DMS53 (cell line): ENCODE measurements around the gene TTYH2.
"Not testable (repeated sequence)": the region's sequence is repeated elsewhere in the genome, so short reads cannot be mapped to it uniquely, and the experiment has no call there.

Experiments
- DNase-seq: peaks from one replicate; lab custom pipeline; 2025; lab: John Stamatoyannopoulos, UW

The TTYH2 gene, protein sequence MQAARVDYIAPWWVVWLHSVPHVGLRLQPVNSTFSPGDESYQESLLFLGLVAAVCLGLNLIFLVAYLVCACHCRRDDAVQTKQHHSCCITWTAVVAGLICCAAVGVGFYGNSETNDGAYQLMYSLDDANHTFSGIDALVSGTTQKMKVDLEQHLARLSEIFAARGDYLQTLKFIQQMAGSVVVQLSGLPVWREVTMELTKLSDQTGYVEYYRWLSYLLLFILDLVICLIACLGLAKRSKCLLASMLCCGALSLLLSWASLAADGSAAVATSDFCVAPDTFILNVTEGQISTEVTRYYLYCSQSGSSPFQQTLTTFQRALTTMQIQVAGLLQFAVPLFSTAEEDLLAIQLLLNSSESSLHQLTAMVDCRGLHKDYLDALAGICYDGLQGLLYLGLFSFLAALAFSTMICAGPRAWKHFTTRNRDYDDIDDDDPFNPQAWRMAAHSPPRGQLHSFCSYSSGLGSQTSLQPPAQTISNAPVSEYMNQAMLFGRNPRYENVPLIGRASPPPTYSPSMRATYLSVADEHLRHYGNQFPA

DNA sequence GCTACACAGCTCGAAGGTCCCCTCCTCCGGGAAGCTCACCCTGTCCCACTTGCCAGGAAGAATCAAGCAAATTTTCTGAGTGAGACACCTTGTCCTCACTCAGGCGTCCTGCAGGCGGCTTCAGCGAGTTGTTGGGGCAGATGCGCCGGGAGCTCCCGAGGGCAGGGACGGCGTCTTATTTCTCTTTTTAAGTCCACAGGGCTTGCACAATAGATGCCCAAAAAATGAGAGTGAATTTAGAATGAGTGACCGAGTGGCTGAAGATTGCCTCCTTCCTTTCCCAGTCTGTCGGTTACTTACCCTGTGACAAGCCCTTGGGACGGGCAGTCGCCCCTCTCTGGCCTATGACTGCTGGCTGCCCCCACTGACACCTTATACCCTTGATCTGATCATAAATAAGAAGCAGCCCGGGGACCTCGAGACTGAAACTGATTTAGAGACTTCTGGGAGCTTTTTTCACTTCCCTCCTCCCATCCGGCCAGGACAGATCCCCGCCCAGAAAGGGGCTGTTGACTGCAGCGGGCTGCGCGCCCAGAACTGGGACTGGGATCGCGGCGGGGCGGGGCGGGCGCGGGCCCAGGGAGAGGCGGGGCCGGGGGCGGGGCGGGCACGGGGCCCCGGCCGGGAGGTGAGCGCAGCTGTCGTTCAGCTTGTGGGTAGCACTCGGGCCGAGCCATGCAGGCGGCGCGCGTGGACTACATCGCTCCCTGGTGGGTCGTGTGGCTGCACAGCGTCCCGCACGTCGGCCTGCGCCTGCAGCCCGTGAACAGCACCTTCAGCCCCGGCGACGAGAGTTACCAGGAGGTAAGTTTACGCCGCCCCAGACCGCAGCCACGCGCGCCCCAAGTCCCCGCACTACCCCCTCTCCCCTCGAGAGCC lies at the start of gene TTYH2:
Gene TTYH2 (plus strand): TSS at position 659 of the 879 bp plus-strand sequence. CDS start 17 bp downstream, at position 676.
- DNase-seq, result peak; percentile 94

DNA sequence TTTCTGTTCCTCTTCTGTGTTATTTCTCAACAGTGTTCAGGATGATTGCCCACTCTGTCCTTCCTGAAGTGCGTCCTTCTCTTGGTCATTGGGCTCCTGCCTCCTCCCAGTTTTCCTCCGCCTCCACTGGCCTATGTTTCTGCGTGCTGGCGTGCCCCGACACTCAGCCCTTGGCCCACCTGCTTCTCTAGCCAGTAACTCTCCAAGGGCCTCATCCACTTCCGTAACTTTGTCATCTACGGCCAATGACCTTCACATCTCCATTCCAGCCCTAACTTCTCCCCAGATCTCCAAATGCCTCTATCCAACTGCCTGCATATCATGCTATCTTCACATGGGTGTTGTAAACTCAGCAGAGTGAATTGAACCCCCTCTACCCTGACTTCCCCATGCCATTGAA lies 49.5 kb upstream of the TTYH2 start:
- no peak for DNase-seq

DNA sequence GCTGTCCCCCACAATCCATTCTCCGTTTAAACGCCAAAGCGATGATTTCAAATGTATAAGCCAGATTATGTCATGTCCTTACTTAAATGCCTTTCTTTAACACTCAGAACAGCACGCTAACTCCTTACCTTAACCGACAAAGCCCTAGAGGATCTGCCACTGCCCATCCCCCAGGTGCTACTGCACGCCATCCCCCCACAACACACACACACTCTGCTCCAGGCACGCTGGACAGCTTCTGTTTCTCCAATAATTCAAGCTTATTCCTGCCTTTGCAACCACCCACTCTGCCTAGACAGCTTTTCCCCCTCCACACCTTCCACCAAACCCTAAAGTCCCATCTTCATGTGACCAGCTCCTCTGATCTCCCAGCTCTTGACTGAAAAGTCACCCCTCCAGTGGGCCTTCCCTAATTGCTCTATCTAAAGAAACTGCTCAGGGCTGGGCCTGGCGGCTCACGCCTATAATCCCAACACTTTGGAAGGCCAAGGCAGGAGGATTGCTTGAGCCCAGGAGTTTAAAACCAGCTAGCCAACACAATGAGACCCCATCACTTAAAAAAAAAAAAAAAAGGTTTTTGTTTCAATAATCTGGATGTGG lies 48.8 kb upstream of the TTYH2 start:
- DNase-seq, result no peak

DNA sequence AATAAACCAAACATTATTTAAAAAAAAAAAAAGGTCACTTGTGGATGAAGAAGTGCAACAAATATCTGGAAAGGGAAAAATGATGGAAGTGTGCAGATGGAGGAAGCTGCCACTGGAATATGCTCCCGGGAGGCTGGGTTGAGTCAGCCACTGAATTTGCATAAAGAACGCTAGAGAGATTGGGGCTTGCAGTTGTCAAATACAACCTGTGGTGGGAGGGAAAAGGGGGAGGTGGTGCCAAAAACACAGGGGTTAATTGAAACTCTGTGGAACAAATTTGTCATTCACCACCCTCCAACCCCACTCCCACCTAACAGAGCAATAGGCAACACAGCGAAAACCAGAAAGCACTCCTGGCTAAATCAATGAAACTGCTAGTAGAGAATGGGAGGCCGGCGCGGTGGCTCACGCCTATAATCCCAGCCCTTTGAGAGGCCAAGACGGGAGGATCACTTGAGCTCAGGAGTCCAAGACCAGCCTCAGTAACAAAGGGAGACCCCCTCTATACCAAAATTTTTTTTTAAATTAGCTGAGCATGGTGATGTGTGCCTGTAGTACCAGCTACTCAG lies 47.5 kb upstream of the TTYH2 start:
- DNase-seq, result no peak

DNA sequence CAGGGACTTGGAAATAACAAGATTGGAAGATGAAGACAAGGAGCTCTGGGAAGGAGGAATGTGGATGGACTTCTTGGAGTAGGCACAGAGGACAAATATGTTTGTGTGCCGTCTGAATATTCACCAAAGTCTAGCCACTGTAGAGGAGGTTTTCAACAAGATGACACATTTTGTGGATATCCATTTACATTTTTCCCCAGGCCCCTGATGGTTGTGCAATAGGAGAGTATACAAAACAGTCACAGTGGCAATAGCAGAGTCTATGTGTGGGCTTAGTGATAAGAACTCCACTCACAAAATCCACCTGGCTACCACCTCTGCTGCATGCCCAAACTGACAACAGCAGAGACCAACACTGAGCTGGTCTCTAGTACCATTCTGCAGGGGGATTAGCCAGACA lies 42.4 kb upstream of the TTYH2 start:
- DNase-seq, result no peak

DNA sequence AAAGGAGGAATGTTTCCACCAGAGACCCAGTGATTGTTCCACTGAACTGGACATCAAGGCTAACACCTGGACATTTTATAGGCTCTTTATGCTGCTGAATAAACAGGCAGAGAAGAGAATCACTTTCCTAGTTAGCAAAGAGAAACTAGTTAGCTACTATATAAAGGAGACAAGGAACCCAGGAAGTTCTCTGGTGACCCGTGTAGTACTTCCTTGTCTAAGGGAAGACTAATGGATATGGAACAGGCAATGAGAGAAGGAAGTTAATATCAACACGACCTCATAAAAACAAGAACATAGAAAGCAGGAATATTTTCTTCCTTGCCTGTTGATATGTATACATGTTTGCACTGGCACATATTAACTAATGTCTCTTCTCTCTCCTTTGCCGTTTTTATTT lies 40.7 kb upstream of the TTYH2 start:
- peak; percentile 56 for DNase-seq

DNA sequence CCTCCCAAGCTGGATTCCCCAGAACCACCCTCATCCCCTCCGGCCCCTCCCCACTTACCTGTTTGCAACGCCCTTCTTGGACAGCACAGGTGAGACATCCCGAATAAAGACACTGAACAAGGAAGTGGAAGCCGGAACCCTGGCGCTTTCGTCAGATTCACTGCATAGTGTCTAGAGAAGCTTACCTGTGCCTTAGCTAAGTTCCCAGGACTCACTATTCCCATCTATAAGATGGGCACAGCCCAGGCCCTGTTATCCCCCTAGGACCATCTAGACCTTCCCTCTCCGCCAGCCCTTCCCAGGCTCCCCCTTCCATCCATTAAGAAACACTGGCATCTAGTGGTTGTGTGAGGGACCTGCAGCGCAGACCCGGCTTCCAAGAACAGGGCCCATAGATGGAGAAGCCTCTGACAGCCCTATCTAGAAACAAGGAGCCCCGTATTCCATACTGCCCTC lies 36.8 kb upstream of the TTYH2 start:
- DNase-seq, result peak; percentile 89

DNA sequence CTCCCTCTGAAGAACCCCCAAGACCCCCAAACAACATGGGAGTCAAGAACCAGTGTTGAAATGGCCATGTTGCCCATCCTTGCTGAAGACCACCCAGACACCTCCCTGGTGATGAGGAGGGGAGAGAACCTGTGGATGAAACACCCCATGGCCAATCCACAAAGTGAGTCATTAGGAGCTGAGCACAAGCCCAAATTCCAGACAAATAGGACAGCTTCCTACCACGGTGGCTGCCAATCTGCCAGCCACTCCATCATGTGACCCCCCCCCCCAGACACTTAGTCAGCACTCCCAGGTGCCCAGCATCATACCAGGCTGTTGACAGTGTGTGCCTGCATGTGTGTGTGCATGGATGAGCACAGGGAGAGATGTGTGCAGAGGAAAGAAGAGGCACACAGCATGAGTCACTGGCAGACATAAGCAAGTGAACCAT lies 36.3 kb upstream of the TTYH2 start:
- DNase-seq, result peak; percentile 74

DNA sequence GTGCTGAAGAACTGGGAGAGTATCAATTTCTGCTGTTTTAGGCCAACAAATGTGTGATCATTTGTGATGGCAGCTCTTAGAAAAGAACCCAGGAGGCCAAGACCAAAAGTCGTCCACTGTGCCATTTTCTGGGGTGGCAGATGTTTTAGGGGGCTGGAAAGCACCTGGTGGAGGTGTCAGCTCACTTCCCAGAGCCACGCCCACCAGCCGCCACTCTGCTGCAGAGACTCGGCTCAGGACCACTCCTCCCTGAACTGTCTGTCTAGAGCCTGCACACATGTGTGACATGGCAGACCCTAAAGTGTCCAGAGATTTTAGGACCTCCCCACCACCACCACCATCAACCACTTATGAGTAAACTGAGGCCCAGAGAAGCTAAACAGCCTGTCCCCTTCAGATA lies 33.8 kb upstream of the TTYH2 start:
- no peak for DNase-seq

DNA sequence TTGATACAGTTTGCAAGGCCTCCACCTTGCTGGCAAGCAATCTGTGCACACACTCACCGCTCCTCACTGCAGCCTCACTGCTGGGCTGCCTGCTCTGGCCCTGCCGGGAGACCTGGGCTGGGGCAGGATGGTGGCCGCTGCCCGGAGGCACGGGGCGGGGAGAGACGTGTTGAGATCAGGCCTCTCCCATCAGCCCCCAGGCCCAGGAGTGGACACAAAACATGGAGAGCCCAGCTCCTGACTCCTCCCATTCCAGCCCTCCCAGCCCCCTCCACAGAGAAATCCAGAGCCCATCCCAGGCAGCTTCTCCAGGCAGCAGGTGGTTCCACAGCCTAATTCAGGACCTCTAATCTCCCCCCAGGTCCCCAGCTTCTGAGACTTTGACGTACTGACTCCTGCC lies 33.0 kb upstream of the TTYH2 start:
- no peak for DNase-seq

DNA sequence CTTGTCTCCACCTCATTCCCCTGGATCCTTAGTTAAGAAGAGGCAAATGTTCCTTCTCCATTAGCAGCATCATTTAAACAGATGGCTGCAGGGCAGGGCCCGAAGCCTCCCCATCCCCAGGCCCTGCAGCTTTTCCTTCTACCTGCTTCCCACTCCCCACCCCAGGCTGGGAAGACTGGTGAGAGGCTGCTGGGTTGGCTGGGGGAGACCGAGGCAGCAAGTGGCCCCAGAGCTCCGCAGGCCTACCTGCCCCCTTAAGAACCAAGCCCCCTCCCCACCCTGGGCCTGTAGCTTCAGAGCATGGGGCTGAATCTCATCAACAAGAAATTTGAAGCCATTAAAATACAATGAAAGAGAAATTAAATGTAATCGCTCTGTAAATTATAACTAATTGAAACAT lies 32.0 kb upstream of the TTYH2 start:
- DNase-seq, result no peak

DNA sequence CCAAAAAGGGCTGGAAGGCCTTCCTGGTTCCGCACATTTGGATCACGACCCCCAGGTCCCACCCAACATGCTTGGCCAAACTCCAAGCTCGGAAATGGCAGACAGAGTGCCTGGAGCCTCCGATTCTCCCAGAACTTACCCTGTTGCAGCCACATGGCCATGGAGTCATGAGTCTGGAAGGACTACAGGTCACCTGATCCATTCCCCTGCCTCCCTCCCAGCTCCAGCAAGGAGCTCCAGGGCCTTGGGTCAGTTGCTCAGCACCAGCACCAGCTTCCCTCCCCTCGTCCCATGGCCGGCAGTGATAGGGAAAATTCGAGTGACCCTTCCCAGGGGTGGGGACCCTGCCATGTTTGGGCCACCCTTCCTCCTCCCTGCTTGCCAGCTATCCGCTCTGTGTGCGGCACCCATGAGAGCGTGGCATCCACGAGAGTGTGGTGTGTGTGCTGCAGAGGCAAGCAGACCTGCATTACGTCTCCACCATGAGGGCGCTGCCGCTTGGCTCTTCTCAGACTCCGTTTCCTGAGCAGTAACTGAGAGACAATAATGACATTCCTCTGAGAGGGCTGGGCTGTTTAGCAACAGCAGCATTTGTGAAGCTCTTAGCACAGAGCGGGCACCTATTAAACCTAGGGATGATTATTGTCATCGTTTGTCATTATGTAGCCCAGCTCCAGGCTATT lies 31.2 kb upstream of the TTYH2 start:
- DNase-seq, result no peak

DNA sequence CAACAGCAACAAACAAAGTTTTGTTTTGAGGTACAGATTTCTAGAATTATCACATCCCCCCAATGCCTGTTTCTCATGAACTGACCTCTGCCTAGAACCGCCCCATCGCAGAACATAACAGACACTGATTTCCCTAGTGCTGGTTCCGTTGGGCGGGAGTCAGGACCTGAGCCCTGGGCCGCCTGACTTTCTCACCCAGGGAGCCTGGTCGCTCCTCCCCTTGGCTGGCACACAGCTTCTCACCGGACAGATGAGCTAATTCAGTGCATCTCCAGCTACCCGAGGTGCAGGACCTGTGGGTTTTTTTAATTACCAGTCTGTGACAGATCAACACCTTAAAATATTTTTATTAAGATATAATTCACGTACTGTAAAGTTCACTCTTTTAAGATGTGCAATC lies 30.0 kb upstream of the TTYH2 start:
- no peak for DNase-seq

DNA sequence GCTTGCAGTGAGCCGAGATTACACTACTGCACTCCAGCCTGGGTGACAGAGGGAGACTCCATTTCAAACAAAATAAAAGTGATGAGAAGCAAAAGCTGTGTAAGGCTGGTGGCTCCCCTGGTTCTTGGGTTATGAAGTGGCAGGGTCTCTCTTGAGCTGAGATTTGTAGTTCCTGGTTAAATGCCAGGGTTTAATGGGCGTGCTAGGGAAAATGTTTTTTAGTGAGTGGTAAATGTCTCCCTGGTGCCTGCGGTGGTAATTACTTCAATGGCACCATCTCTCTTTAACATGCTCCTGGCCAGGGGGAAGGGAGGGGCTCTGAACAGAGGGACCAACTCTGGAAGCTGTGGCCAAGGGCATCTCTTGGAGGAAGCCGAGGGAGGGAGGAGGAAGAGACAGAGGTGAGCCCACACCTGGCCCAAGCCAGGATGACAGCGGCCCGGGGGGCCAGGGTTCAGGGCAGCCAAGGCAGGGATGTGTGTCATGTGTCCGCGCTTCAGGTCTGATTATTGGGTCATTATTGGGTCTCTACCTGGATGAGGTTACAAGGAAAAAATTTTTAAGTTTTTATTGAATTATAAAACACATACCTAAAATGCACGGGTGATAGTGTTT lies 27.7 kb upstream of the TTYH2 start:
- no peak for DNase-seq

DNA sequence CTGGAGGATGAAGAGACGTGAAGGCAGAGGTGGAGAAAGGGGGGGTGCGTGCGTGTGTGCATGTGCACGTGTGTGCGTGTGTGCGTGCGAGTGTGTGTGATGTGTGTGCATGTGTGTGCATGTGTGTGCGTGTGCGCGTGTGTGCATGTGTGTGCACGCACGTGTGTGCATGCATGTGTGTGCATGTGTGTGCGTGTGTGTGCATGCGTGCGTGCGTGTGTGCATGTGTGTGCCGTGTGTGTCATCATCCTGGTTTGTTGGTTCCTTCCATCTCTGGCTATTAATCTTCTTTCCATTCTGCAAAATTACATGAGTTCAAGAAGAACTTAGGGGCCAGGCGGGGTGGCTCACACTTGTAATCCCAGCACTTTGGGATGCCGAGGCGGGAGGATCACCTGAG lies 26.9 kb upstream of the TTYH2 start:
- DNase-seq, result no peak

DNA sequence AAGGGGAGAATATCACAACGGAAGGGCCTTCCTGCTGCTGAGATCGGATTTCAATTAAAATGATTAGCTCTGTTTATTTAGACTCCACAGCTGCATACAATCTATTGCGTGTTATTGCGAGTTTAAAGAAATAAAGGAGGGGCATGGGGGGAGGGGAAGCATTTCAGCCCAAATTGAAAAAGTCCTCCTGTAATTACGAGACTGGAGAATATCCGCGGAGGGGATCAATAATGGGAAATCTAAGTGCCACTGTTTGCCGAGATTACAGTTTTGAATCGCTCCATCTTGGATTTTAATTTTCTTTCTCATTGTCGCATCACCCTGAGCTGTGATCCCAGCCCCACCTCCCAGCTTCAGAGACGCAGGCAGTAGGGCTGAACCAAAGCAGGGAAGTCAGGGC lies 25.6 kb upstream of the TTYH2 start:
- no peak for DNase-seq

DNA sequence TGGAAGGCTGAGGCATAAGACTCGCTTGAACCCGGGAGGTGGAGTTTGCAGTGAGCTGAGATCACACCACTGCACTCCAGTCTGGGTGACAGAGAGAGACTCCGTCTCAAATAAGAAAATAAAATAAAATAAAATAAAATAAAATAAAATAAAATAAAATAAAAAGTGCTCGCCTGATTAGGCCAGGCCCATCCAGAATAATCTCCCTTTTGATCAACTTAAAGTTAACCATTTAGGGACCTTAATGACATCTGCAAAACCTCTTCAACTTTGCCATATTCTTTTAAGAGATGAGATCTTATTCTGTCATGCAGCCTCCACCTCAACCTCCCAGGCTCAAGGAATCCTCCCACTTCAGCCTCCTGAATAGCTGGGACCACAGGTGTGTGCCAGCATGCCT lies 24.7 kb upstream of the TTYH2 start:
- not testable (repeated sequence) for DNase-seq

DNA sequence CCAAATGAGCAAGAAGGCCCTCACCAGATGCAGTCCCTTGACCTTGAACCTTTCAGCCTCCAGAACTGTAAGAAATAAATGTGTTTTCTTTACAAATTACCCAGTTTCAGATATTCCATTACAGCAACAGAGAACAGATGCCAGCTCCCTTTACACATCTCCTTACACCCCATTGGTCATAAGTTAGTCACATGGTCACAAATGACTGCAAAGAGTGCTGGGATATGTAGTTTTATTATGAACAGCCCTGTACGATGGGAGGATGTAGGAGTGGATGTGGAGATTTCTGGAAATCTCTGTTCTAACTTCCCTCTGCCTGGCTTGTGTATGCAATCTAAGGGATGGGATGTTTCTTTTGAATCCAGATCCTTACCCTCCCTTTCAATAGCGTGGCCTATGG lies 23.2 kb upstream of the TTYH2 start:
- DNase-seq, result peak; percentile 82

DNA sequence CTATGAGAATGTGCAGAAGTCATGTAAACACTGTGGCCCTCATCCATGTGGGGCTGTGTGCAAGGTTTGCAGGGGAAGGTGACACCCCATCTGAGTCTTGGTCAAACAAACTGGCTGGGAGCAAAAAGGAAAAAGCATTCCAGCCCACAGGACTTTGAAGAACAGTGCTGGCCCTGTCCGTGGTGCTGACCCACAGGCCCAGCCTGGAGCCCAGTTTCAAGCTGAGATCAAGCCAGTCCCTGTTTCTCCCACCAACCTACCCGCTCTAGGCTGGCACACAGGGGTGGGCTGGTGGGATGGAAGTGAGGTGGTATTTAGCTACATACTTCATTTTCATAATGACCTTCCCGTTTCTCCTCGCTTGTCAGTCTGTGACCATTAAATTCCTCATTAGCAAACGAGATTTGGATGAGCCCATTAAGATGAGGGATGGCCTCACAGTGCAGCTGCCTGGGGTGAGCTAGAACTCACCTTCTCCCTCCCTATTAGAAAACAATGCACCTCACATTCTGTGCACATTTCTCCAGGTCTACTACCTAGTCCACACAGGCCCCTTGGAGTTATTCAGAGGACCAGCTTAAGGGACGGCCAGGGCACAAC lies 22.5 kb upstream of the TTYH2 start:
- peak; percentile 30 for DNase-seq

DNA sequence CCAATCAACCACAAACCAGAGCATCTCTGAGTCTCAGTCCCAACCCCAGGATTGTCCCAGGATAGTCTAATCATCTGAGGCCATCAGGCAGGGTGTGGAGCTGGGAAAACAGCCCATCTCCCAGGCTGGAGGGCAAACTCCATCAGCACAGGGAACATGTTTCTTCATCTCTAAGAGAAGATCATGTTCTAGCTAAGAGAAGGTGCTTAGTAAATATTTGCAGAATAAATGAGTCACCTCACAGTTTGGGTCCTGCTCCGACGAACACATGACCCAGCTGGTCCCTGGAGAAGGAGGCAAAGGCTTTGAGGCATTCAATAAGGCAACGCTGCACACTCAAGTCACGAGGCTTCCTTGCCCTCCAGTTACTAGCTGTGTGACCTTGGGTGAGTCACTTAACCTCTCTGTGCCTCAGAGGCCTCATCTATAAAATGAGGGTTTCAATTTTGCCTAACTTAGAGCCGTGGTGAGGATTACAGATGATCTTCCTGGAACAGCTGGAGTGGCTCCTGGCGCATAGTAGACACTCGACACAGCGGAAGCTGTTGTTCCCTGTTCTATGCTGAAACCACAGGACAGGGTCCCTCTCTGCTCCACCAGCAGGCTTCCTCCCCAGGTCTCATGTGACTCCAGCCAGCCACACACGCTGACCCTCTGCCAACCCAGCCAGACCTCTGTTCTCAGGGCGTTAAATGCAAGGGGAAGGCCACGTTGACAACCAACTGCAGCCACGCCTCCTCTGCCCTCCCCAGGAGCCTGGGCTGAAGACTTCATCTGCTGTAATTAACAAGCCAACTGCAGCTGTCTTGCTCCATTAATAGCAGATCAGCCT lies 20.2 kb upstream of the TTYH2 start:
- DNase-seq, result peak; percentile 98
